Keratinocyte (primary cell): ENCODE data around the gene TMEM181. TPM values are rescaled to one million over a fixed set of nuclear protein-coding genes. Genes with fewer than 3 reads are reported as not detected.

Experiments used
- DNase-seq: peaks from one replicate; pipeline ENCODE4 v3.0.0-alpha.2; 2011; ENCODE audit warnings: low read depth, missing footprints, low spot score
- FAIRE-seq: peaks from 2 replicates; lab custom pipeline; 2011; peaks lifted over from hg19 to GRCh38; lab: Jason Lieb, UNC
- H2AFZ ChIP-seq: 2 replicates; pipeline ENCODE4 v1.6.0; 2012; ENCODE audit warnings: low read length, control low read depth, inconsistent platforms; ENCODE audit not compliant: control insufficient read depth
- H3K27ac ChIP-seq: 2 replicates; pipeline ENCODE4 v1.5.1; 2011; ENCODE audit warnings: low read length; ENCODE audit not compliant: control insufficient read depth, insufficient read depth
- H3K27me3 ChIP-seq: 3 replicates; pipeline ENCODE4 v1.6.0; 2011; ENCODE audit warnings: low read length; ENCODE audit not compliant: control insufficient read depth, insufficient read depth; ENCODE audit errors: extremely low read depth
- H3K36me3 ChIP-seq, 2 experiments: 2 replicates in 1 of 2; 3 replicates in 1 of 2; pipeline ENCODE4 v1.5.1; 2011; ENCODE audit warnings: low read length in 2 of 2, mild to moderate bottlenecking in 1 of 2; ENCODE audit not compliant: control insufficient read depth in 2 of 2, insufficient read depth in 2 of 2; ENCODE audit errors: extremely low read depth in 1 of 2
- H3K4me1 ChIP-seq: 3 replicates; pipeline ENCODE4 v1.5.1; 2011; ENCODE audit warnings: low read length; ENCODE audit not compliant: control insufficient read depth, insufficient read depth; ENCODE audit errors: extremely low read depth
- H3K4me2 ChIP-seq: 3 replicates; pipeline ENCODE4 v1.6.0; 2011; ENCODE audit warnings: low read depth, low read length; ENCODE audit not compliant: control insufficient read depth, insufficient read depth; ENCODE audit errors: extremely low read depth
- H3K4me3 ChIP-seq, 3 experiments: fragments of 200-600 bp in 1 of 3; sonication (generic) in 1 of 3; 2 replicates in 2 of 3; 3 replicates in 1 of 3; pipeline ENCODE4 v1.5.1; 2011 to 2016; ENCODE audit warnings: low read length in 3 of 3, mild to moderate bottlenecking in 3 of 3, control low read depth in 2 of 3, inconsistent platforms in 1 of 3, low read depth in 1 of 3, mixed read lengths in 1 of 3, mixed run types in 1 of 3, moderate library complexity in 1 of 3; ENCODE audit not compliant: control insufficient read depth in 2 of 3, insufficient read depth in 2 of 3; ENCODE audit errors: extremely low read depth in 1 of 3
- H3K79me2 ChIP-seq: 2 replicates; pipeline ENCODE4 v1.6.0; 2012; ENCODE audit warnings: low read length; ENCODE audit not compliant: control insufficient read depth, insufficient read depth
- H3K9ac ChIP-seq: 3 replicates; pipeline ENCODE4 v1.6.0; 2011; ENCODE audit warnings: low read length; ENCODE audit not compliant: control insufficient read depth, insufficient read depth; ENCODE audit errors: extremely low read depth
- H3K9me1 ChIP-seq: 3 replicates; pipeline ENCODE4 v1.6.0; 2011; ENCODE audit warnings: low read length; ENCODE audit not compliant: control insufficient read depth, insufficient read depth; ENCODE audit errors: extremely low read depth
- H3K9me3 ChIP-seq: 2 replicates; pipeline ENCODE4 v1.5.1; 2012; ENCODE audit warnings: low read depth, low read length; ENCODE audit not compliant: control insufficient read depth
- H4K20me1 ChIP-seq: 3 replicates; pipeline ENCODE4 v1.6.0; 2011; ENCODE audit warnings: low read length; ENCODE audit not compliant: control insufficient read depth, insufficient read depth; ENCODE audit errors: extremely low read depth
- EZH2 ChIP-seq: IDR thresholded peaks from one replicate; pipeline ENCODE4 v1.6.1; 2012; ENCODE audit warnings: inconsistent platforms, mild to moderate bottlenecking, low read length, moderate library complexity
- dilution Hi-C: fragments of 300-500 bp; cut with MboI; formaldehyde crosslinking; loops from one replicate; pipeline ENCODE4 v1.7.0; 2020; ENCODE audit warnings: low sequenced_read_pairs; ENCODE audit not compliant: extremely low pct_ligation_motif_present
- polyA plus RNA-seq, 5 experiments: library from polyadenylated mRNA; depleted of rRNA in 3 of 5; stranded (reverse) in 3 of 5; stranded (forward) in 1 of 5; unstranded in 1 of 5; fragments of >200 nt; gene quantifications; 1 replicate in 1 of 5; 2 replicates in 3 of 5; 3 replicates in 1 of 5; pipeline versions ENCODE4 v1.2.1 to v1.2.3, GENCODE V29; 2011 to 2012; ENCODE audit warnings: missing spikeins in 2 of 5, low read depth in 1 of 5, low replicate concordance in 1 of 5
- small RNA-seq, 3 experiments: library from RNA; depleted of rRNA; stranded (forward); fragments of <200 nt; gene quantifications; one replicate each; pipeline ENCODE3, GENCODE V24; 2012; ENCODE audit warnings: low read depth in 3 of 3, low replicate concordance in 1 of 3; ENCODE audit not compliant: insufficient read length in 3 of 3
- TF ChIP-seq, protein P1 (sequence below), 3 experiments: IDR thresholded peaks in 1 of 3; conservative IDR thresholded peaks in 1 of 3; optimal IDR thresholded peaks in 1 of 3; 2 replicates in 2 of 3; 3 replicates in 1 of 3; pipeline versions ENCODE3 to v1.5.1; 2011; ENCODE audit warnings: low read length in 3 of 3, mild to moderate bottlenecking in 3 of 3, moderate library complexity in 2 of 3, control low read depth in 1 of 3, inconsistent platforms in 1 of 3; ENCODE audit not compliant: insufficient read depth in 2 of 3; ENCODE audit errors: extremely low read depth in 1 of 3

Gene TMEM181
- polyA plus RNA-seq, 1 donor (not counting 4 experiments of a cell fraction or from before 2014, with no cell fraction given) = 31.9 TPM

DNA sequence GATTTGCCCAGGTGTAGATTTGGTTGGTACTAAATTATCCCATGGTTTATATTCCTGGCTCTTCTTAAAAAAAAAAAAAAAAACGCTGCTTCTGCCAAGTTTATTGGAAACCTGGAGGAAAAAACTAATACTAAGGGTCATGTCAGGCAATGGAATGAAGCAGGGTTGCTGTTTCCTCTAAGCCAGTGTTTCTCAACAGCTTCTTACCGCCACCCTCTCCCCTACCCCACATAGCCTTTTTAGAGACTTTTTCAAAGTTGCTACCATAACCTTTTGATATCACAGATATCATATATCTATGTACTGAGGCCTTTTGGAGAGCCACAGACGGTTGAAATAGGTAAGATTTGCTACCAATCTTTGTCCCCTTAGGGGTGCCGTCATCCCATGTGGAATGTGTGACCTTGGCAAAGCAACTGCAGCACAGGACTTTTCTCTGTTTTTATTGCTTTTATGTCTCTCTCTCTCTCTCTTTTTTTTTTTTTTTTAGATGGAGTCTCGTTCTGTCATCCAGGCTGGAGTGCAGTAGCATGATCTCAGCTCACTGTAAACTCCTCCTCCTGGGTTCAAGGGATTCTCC is 124.9 kb downstream of the TMEM181 start:
- no peak for FAIRE-seq
- Histone ChIP-seq H3K79me2 (no peaks in the 10 kb centered on the region), H3K9me1 (no peaks in the 10 kb centered on the region), H4K20me1 (no peaks in the 10 kb centered on the region), H3K4me3 (no peak overlapping the region), H3K9me3 (no peaks in the 10 kb centered on the region), H3K4me2 (no peak overlapping the region), H3K9ac (no peak overlapping the region), H2AFZ (no peak overlapping the region), H3K27ac (no peak overlapping the region), H3K27me3 (no peaks in the 10 kb centered on the region), H3K36me3 (no peaks in the 10 kb centered on the region), H3K4me1 (peaks cover 15% of the 10 kb centered on the region)
- TF ChIP-seq, protein P1, sequence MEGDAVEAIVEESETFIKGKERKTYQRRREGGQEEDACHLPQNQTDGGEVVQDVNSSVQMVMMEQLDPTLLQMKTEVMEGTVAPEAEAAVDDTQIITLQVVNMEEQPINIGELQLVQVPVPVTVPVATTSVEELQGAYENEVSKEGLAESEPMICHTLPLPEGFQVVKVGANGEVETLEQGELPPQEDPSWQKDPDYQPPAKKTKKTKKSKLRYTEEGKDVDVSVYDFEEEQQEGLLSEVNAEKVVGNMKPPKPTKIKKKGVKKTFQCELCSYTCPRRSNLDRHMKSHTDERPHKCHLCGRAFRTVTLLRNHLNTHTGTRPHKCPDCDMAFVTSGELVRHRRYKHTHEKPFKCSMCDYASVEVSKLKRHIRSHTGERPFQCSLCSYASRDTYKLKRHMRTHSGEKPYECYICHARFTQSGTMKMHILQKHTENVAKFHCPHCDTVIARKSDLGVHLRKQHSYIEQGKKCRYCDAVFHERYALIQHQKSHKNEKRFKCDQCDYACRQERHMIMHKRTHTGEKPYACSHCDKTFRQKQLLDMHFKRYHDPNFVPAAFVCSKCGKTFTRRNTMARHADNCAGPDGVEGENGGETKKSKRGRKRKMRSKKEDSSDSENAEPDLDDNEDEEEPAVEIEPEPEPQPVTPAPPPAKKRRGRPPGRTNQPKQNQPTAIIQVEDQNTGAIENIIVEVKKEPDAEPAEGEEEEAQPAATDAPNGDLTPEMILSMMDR (optimal IDR thresholded peaks at IDR 0.05 in 1 of 3, IDR thresholded peaks at IDR 0.05 in 1 of 3, conservative IDR thresholded peaks at IDR 0.05 in 1 of 3; ENCODE audit: extremely low read depth in 1 of 3, insufficient read depth in 2 of 3, low read length in 3 of 3) = no peak
- TF ChIP-seq EZH2 = no peak
- no peak for DNase-seq
- dilution Hi-C loops = no loop called here

Small RNAs within 50 kb of the gene (small RNA-seq; reads per million reads assigned to genes)
- gene MIR7161 = 0 reads per million in 3 experiments

Other genes with a start within 250 kb of the TMEM181 start
- gene TULP4, start 247.6 kb upstream of the TMEM181 start, polyA plus RNA-seq = 7.9 to 22.1 TPM (median 13.1 TPM) in 3 replicates
- 234 to 366 TPM (median 354 TPM) in 3 replicates for gene DYNLT1, start 84.7 kb downstream of the TMEM181 start, polyA plus RNA-seq
- 0.93 to 1.9 TPM (median 1.4 TPM) in 3 replicates for gene SYTL3, start 90.0 kb downstream of the TMEM181 start, polyA plus RNA-seq